Mucosa of rectum (tissue), 2 donors: ENCODE measurements around the gene ZNF674.

ENCODE experiments used
- H3K27ac ChIP-seq, 2 donors: one replicate each; pipeline ENCODE4 v1.7.0; 2013; ENCODE audit warnings: inconsistent platforms in 2 of 2, low read depth in 2 of 2, low read length in 2 of 2
- H3K27me3 ChIP-seq, 2 donors: one replicate each; pipeline ENCODE4 v1.7.0; 2013; ENCODE audit warnings: low read length in 2 of 2; ENCODE audit not compliant: control insufficient read depth in 2 of 2, insufficient read depth in 2 of 2
- H3K36me3 ChIP-seq, 2 donors: one replicate each; pipeline ENCODE4 v1.7.0; 2013; ENCODE audit warnings: low read length in 2 of 2; ENCODE audit not compliant: control insufficient read depth in 2 of 2, insufficient read depth in 2 of 2
- H3K4me1 ChIP-seq, 2 donors: one replicate each; pipeline ENCODE4 v1.7.0; 2013; ENCODE audit warnings: low read length in 2 of 2, mild to moderate bottlenecking in 1 of 2; ENCODE audit not compliant: control insufficient read depth in 2 of 2, insufficient read depth in 2 of 2
- H3K4me3 ChIP-seq, 2 donors: one replicate each; pipeline ENCODE4 v1.7.0; 2013; ENCODE audit warnings: low read length in 2 of 2
- H3K9ac ChIP-seq, 2 donors: one replicate each; pipeline ENCODE4 v1.7.0; 2013; ENCODE audit warnings: low read length in 2 of 2, low read depth in 1 of 2, mild to moderate bottlenecking in 1 of 2
- H3K9me3 ChIP-seq, 2 donors: one replicate each; pipeline ENCODE4 v1.7.0; 2013; ENCODE audit warnings: low read length in 2 of 2; ENCODE audit not compliant: control insufficient read depth in 2 of 2
- donor health status: healthy.
- donor health status: Normal muscosa, but diverticular disease.

Gene ZNF674

GRCh38 chrX:46545111-46546005 lies at the start of gene ZNF674:
ZNF674 (minus strand) TSS chrX:46545421; CDS start chrX:46542087, 3,334 bp downstream.
- Histone ChIP-seq H3K27ac (peak within 1 kb of the TSS; percentile 76 to 85), H3K27me3 (no peaks in the 10 kb centered on the region), H3K9ac (peak within 1 kb of the TSS; percentile 77 to 90), H3K4me1 (peaks cover 3 to 10% of the 10 kb centered on the region in 2 donors), H3K9me3 (no peaks in the 10 kb centered on the region), H3K36me3 (no peaks in the 10 kb centered on the region), H3K4me3 (peak within 1 kb of the TSS; percentile 80 to 84)

DNA sequence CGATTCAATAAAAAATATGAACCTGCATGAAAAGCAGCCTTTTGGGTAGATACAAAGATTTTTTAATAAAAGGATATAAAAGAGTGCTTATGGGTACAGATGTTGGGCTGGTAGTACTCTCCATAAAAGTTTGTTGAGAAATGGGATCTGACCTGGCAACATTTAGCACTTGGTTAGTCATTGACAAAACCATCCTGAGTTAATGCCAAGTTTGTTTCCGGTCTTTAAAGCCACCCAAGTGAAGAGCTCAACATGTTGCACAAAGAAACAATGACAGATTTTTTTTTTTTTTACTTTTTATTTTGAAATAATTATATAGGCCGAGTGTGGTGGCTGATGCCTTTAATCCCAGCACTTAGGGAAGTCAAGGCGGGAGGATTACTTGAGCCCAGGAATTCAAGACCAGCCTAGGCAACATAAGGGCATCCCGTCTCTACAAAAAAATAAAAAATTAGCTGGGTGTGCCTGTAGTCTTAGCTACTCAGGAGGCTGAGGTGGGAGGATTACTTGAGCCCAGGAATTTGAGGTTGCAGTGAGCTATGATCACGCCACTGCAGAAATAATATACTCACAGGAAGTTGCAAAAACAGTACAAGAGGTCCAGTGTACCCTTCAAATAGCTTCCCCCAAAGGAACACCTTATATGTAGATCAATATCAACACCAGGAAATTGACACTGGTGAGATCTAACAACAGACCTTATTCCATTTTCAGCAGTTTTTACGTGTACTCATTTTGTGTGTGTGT lies 44.9 kb upstream of the ZNF674 start:
- Histone ChIP-seq H3K4me3 (no peak overlapping the region), H3K9ac (no peak overlapping the region), H3K9me3 (no peaks in the 10 kb centered on the region), H3K27me3 (no peaks in the 10 kb centered on the region), H3K27ac (no peak overlapping the region), H3K36me3 (no peaks in the 10 kb centered on the region), H3K4me1 (peaks cover 0 to 2% of the 10 kb centered on the region in 2 donors)

DNA sequence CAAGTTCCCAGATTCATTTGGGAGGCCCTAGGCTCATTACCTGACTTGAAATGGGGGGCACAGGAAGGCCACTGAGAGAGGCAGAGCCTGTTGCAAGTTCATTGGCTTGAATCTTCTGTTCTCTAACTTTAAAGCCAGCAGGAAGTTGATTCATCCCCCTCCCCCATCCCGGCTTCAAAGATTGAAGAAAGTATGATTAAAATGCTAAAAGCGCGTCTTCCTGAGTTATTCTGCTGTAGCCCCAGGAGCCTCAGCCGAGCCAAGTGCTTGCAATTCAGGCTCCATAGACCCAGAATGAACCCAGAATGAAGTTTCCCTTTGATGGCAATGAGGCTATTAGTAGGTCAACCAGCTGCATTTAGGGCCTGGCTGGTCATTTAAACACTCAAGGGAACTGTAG lies 43.0 kb upstream of the ZNF674 start:
- no peak overlapping the region for H3K27ac ChIP-seq
- H3K27me3 ChIP-seq: no peaks in the 10 kb centered on the region
- no peak overlapping the region for H3K4me3 ChIP-seq
- no peaks in the 10 kb centered on the region for H3K9me3 ChIP-seq
- H3K9ac ChIP-seq: no peak overlapping the region
- no peaks in the 10 kb centered on the region for H3K36me3 ChIP-seq
- peaks cover 0 to 2% of the 10 kb centered on the region in 2 donors for H3K4me1 ChIP-seq

GRCh38 chrX:46587753-46588171 lies 42.5 kb upstream of the ZNF674 start:
- Histone ChIP-seq H3K27me3 (no peaks in the 10 kb centered on the region), H3K4me3 (no peak overlapping the region), H3K4me1 (peaks cover 0 to 2% of the 10 kb centered on the region in 2 donors), H3K27ac (no peak overlapping the region), H3K9me3 (no peaks in the 10 kb centered on the region), H3K9ac (no peak overlapping the region), H3K36me3 (no peaks in the 10 kb centered on the region)

- Histone ChIP-seq H3K9me3 (no peaks in the 10 kb centered on the region), H3K27ac (no peak overlapping the region), H3K27me3 (no peaks in the 10 kb centered on the region), H3K36me3 (no peaks in the 10 kb centered on the region), H3K9ac (no peak overlapping the region), H3K4me1 (peaks cover 0 to 2% of the 10 kb centered on the region in 2 donors), H3K4me3 (no peak overlapping the region)
These were observed 41.9 kb upstream of the ZNF674 start for GRCh38 chrX:46587158-46587557.

GRCh38 chrX:46584736-46585135 lies 39.5 kb upstream of the ZNF674 start:
- no peak overlapping the region for H3K27ac ChIP-seq
- no peaks in the 10 kb centered on the region for H3K27me3 ChIP-seq
- H3K4me1 ChIP-seq: peaks cover 0 to 2% of the 10 kb centered on the region in 2 donors
- H3K36me3 ChIP-seq: no peaks in the 10 kb centered on the region
- no peak overlapping the region for H3K9ac ChIP-seq
- H3K4me3 ChIP-seq: no peak overlapping the region
- H3K9me3 ChIP-seq: no peaks in the 10 kb centered on the region

DNA sequence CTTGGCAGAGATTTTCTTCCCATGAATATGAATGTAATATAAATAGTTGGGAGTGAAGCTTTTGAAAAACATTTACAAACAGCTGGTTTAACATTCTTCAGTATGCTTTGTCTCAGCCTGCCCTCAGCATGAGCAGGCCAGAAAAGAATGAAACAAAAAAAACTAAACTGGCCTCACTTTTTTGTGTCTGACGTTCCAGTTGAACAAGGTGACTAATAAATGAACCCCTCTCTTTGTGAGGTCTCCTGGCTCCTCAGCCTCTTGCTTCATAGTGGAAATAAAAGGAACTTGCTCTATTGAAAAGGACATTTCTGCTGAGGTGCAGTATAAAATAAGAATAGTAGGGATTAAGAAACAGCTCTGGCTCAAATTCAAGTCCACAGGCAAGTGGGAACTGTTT lies 37.7 kb upstream of the ZNF674 start:
- no peaks in the 10 kb centered on the region for H3K36me3 ChIP-seq
- H3K27me3 ChIP-seq: no peaks in the 10 kb centered on the region
- H3K4me1 ChIP-seq: peaks cover 0 to 2% of the 10 kb centered on the region in 2 donors
- H3K9ac ChIP-seq: no peak overlapping the region
- H3K4me3 ChIP-seq: no peak overlapping the region
- H3K27ac ChIP-seq: no peak overlapping the region
- H3K9me3 ChIP-seq: no peaks in the 10 kb centered on the region

GRCh38 chrX:46582325-46582724 lies 37.1 kb upstream of the ZNF674 start:
- no peaks in the 10 kb centered on the region for H3K27me3 ChIP-seq
- no peak overlapping the region for H3K9ac ChIP-seq
- no peaks in the 10 kb centered on the region for H3K36me3 ChIP-seq
- peaks cover 0 to 2% of the 10 kb centered on the region in 2 donors for H3K4me1 ChIP-seq
- H3K9me3 ChIP-seq: no peaks in the 10 kb centered on the region
- H3K4me3 ChIP-seq: no peak overlapping the region
- H3K27ac ChIP-seq: no peak overlapping the region

GRCh38 chrX:46580613-46581012 lies 35.4 kb upstream of the ZNF674 start:
- H3K36me3 ChIP-seq: no peaks in the 10 kb centered on the region
- no peak overlapping the region for H3K4me3 ChIP-seq
- H3K27me3 ChIP-seq: peaks cover 0 to 2% of the 10 kb centered on the region in 2 donors
- no peaks in the 10 kb centered on the region for H3K4me1 ChIP-seq
- H3K9ac ChIP-seq: no peak overlapping the region
- no peaks in the 10 kb centered on the region for H3K9me3 ChIP-seq
- H3K27ac ChIP-seq: no peak overlapping the region

DNA sequence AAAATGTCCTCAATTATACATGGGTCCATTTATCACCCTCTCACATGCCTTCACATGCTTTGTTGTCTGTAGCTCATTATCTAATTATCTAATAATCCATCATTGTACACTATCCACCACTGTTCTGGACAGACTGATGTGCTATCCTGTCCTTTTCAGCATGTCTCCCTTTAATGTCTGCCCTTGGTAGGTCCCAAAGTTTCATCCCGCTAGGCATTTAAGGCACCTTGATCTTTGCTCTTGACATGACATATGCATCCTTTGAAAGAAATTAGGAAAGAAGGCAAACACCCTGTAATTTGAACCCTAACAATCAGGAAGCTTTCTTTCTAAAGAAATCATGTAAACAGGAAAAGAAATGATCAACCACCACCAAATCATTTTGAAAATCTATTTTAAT lies 34.0 kb upstream of the ZNF674 start:
- no peaks in the 10 kb centered on the region for H3K36me3 ChIP-seq
- no peak overlapping the region for H3K27ac ChIP-seq
- H3K27me3 ChIP-seq: peaks cover 0 to 2% of the 10 kb centered on the region in 2 donors
- no peaks in the 10 kb centered on the region for H3K9me3 ChIP-seq
- H3K4me3 ChIP-seq: no peak overlapping the region
- H3K4me1 ChIP-seq: peaks cover 2 to 3% of the 10 kb centered on the region in 2 donors
- no peak overlapping the region for H3K9ac ChIP-seq
